ENCODE results near the gene FABP6. TPM values are rescaled to one million over a fixed set of nuclear protein-coding genes. Genes with fewer than 3 reads are reported as not detected.

FABP6 gene
- total and polyA plus RNA-seq, 9 of the 15 experiments (the other 6 are each of a cell fraction or from before 2014, with no cell fraction given) = 0.11 to 0.33 (median 0.21) TPM; not detected in 4

- Histone ChIP-seq H3K36me3 (ENCODE audit: control insufficient read depth, insufficient read depth, low read length) (no peaks in the 10 kb centered on the region), H3K9me1 (ENCODE audit: control insufficient read depth, insufficient read depth, low read length) (no peaks in the 10 kb centered on the region), H2AFZ (ENCODE audit: low read depth, low read length) (no peak overlapping the region), H4K20me1 (replicated peaks; ENCODE audit: control insufficient read depth, insufficient read depth, low read length) (no peaks in the 10 kb centered on the region), H3K27me3 (ENCODE audit: control insufficient read depth in 2 of 2, insufficient read depth in 2 of 2, low read length in 2 of 2) (peaks cover 0 to 14% of the 10 kb centered on the region in 2 experiments; a peak in 1 of 5 replicates), H3K4me2 (ENCODE audit: insufficient read depth, low read length) (no peak overlapping the region), H3K79me2 (ENCODE audit: control insufficient read depth, insufficient read depth, low read length) (no peaks in the 10 kb centered on the region), H3K27ac (ENCODE audit: extremely low read depth, low read depth, low read length) (no peak overlapping the region), H3K4me3 (no peak overlapping the region), H3K4me1 (replicated peaks in 1 of 2; ENCODE audit: control insufficient read depth in 2 of 2, insufficient read depth in 2 of 2, low read length in 2 of 2) (peaks cover 22 to 23% of the 10 kb centered on the region in 2 experiments), H3K9ac (ENCODE audit: insufficient read depth in 1 of 2, low read depth in 2 of 2, low read length in 2 of 2) (no peak overlapping the region), H3K9me3 (replicated peaks; ENCODE audit: control insufficient read depth, insufficient read depth, low read depth, low read length) (no peaks in the 10 kb centered on the region)
- no peak for TF ChIP-seq RHOXF2B (CRISPR knock-in tag; conservative IDR thresholded peaks at IDR 0.05)
- TF ChIP-seq FOXO4 (CRISPR knock-in tag; IDR thresholded peaks at IDR 0.05) = no peak
- TF ChIP-seq ZNF408 (CRISPR knock-in tag; IDR thresholded peaks at IDR 0.05; ENCODE audit: low read depth) = no peak
- no peak for TF ChIP-seq ZKSCAN8 (CRISPR knock-in tag; IDR thresholded peaks at IDR 0.05)
- no peak for TF ChIP-seq SMC3 (conservative IDR thresholded peaks at IDR 0.05; ENCODE audit: insufficient read depth, low read depth, low read length)
- TF ChIP-seq ZNF79 (CRISPR knock-in tag; IDR thresholded peaks at IDR 0.05; ENCODE audit: low read depth) = no peak
- TF ChIP-seq NBN (IDR thresholded peaks at IDR 0.05; ENCODE audit: low read depth) = no peak
- TF ChIP-seq RAD51 (IDR thresholded peaks at IDR 0.05; ENCODE audit: borderline replicate concordance, low read depth) = no peak
- TF ChIP-seq HDAC3 (IDR thresholded peaks at IDR 0.05; ENCODE audit: borderline replicate concordance, partially characterized antibody) = no peak
- no peak for FAIRE-seq
- 28% methylated on average over 3 of the region's 3 CpGs for WGBS (ENCODE audit: insufficient coverage, low coverage, missing lambda C conversion rate)
- BruUV-seq (replicated peaks) = no TSS peak
- in situ Hi-C loops (cut with MboI) = no loop called here
- POLR2A ChIA-PET = interaction anchor here (0.6 kb wide), 1 partner anchor 171 kb away, joined by 3 read pairs; no protein-coding TSS in a partner anchor
- CTCF ChIA-PET (ENCODE audit: low intra/inter-chr PET ratio) = interaction anchor here (1.5 kb wide), 1 partner anchor 103 kb away, joined by 3 read pairs; no protein-coding TSS in a partner anchor
- DNase-seq (ENCODE audit: extremely low read depth in 1 of 4, low spot score in 3 of 4) = no peak
- intact Hi-C loops (cut with micrococcal nuclease) = loop anchor here (5.0 kb wide), 3 partner anchors 45 to 220 kb away; no protein-coding TSS in a partner anchor
- no peak for ATAC-seq
These were observed 12.8 kb downstream of the FABP6 start for GRCh38 chr5:160242145-160242544.

Measured in K562 (cell line).